HepG2 (cell line): ENCODE data around the gene SLC9A8. TPM values are rescaled to one million over a fixed set of nuclear protein-coding genes. Genes with fewer than 3 reads are reported as not detected.
A peak's percentile ranks its signal among the peaks of the same experiment; 100 is the strongest.

Source experiments
- ARNT2 ChIP-seq: sonication (generic); formaldehyde crosslinking; IDR thresholded peaks from 2 replicates; pipeline ENCODE4 v1.8.0; 2022; ENCODE audit warnings: mild to moderate bottlenecking, low read depth, missing genetic modification reagents, moderate library complexity
- RERE ChIP-seq: IDR thresholded peaks from 2 replicates; pipeline ENCODE4 v1.6.1; 2016; ENCODE audit warnings: low read depth, missing genetic modification reagents, missing compliant biosample characterization
- SALL1 ChIP-seq: sonication (generic); formaldehyde crosslinking; IDR thresholded peaks from 2 replicates; pipeline ENCODE4 v1.8.0; 2022; ENCODE audit warnings: mild to moderate bottlenecking, missing genetic modification reagents
- SOX13 ChIP-seq, 3 experiments: fragments of 450-650 bp in 1 of 3; sonication (generic) in 1 of 3; formaldehyde crosslinking in 1 of 3; IDR thresholded peaks in 2 of 3; conservative IDR thresholded peaks in 1 of 3; 2 replicates each; pipeline versions ENCODE4 v1.5.0 to v1.6.1; 2016 to 2020; ENCODE audit warnings: antibody characterized with exemption in 1 of 3, mild to moderate bottlenecking in 1 of 3, missing compliant biosample characterization in 1 of 3, missing genetic modification reagents in 1 of 3, moderate library complexity in 1 of 3
- SP140L ChIP-seq: sonication (generic); formaldehyde crosslinking; IDR thresholded peaks from 2 replicates; pipeline ENCODE4 v1.4.0; 2020; ENCODE audit warnings: missing genetic modification reagents, borderline replicate concordance
- ZBTB14 ChIP-seq: sonication (generic); formaldehyde crosslinking; IDR thresholded peaks from 2 replicates; pipeline ENCODE4 v1.4.0; 2020; ENCODE audit warnings: missing genetic modification reagents
- ZBTB25 ChIP-seq: IDR thresholded peaks from 2 replicates; pipeline ENCODE4 v1.6.1; 2018; ENCODE audit warnings: missing genetic modification reagents
- ZBTB7A ChIP-seq: sonication (generic); formaldehyde crosslinking; IDR thresholded peaks from 2 replicates; pipeline ENCODE4 v1.8.0; 2022; ENCODE audit warnings: mild to moderate bottlenecking, missing genetic modification reagents
- ZFP82 ChIP-seq: sonication (generic); formaldehyde crosslinking; IDR thresholded peaks from 2 replicates; pipeline ENCODE4 v1.5.1; 2020; ENCODE audit warnings: mild to moderate bottlenecking, missing genetic modification reagents, borderline replicate concordance
- ZNF639 ChIP-seq: conservative IDR thresholded peaks from 2 replicates; pipeline ENCODE4 v1.6.1; 2018; ENCODE audit warnings: missing genetic modification reagents
- polyA plus RNA-seq, 8 experiments: library from polyadenylated mRNA; depleted of rRNA in 3 of 8; stranded (reverse) in 7 of 8; unstranded in 1 of 8; fragments of >200 nt; fragmentation: Illumina TruSeq in 4 of 8; extraction: Trizol in 4 of 8; gene quantifications; 2 replicates each; pipeline versions ENCODE4 v1.2.1 to v1.2.3, GENCODE V29; 2011 to 2016; ENCODE audit warnings: low read depth in 4 of 8, missing spikeins in 1 of 8, mixed read lengths in 1 of 8; ENCODE audit not compliant: insufficient read depth in 1 of 8
- total RNA-seq, 5 experiments: library from RNA; depleted of rRNA; stranded (reverse); fragments of >200 nt; fragmentation: Illumina TruSeq; extraction: Trizol; gene quantifications; 2 replicates each; pipeline ENCODE4 v1.2.3, GENCODE V29; 2016; ENCODE audit warnings: low read depth in 1 of 5
- TF ChIP-seq, protein P1 (sequence below): sonication (generic); formaldehyde crosslinking; IDR thresholded peaks from 2 replicates; pipeline ENCODE4 v1.5.0; 2020; ENCODE audit warnings: mild to moderate bottlenecking, missing genetic modification reagents
- TF ChIP-seq, protein P2 (sequence below): sonication (generic); formaldehyde crosslinking; IDR thresholded peaks from 2 replicates; pipeline ENCODE4 v1.5.0; 2020; ENCODE audit warnings: missing genetic modification reagents, mild to moderate bottlenecking, borderline replicate concordance

The SLC9A8 gene
- total and polyA plus RNA-seq, 2 of the 13 experiments (the other 11 are each of a cell fraction or from before 2014, with no cell fraction given), result 4.1 to 7.4 TPM

- TF ChIP-seq RERE (CRISPR knock-in tag) (no peak), ARNT2 (CRISPR knock-in tag) (no peak), ZFP82 (CRISPR knock-in tag) (no peak), SOX13 (IDR thresholded peaks at IDR 0.05) (no peak), SOX13 (CRISPR knock-in tag; conservative IDR thresholded peaks at IDR 0.05 in 1 of 2, IDR thresholded peaks at IDR 0.05 in 1 of 2) (no peak), ZNF639 (CRISPR knock-in tag) (no peak), SALL1 (peak; percentile 31; the same call in 1 of the 2 replicates), ZBTB25 (CRISPR knock-in tag) (0 out of 2 replicates have a peak, but pooled peaks have one; percentile 7), SP140L (no peak), ZBTB14 (no peak), ZBTB7A (CRISPR knock-in tag) (no peak)
- TF ChIP-seq, protein P1, sequence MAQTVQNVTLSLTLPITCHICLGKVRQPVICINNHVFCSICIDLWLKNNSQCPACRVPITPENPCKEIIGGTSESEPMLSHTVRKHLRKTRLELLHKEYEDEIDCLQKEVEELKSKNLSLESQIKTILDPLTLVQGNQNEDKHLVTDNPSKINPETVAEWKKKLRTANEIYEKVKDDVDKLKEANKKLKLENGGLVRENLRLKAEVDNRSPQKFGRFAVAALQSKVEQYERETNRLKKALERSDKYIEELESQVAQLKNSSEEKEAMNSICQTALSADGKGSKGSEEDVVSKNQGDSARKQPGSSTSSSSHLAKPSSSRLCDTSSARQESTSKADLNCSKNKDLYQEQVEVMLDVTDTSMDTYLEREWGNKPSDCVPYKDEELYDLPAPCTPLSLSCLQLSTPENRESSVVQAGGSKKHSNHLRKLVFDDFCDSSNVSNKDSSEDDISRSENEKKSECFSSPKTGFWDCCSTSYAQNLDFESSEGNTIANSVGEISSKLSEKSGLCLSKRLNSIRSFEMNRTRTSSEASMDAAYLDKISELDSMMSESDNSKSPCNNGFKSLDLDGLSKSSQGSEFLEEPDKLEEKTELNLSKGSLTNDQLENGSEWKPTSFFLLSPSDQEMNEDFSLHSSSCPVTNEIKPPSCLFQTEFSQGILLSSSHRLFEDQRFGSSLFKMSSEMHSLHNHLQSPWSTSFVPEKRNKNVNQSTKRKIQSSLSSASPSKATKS (CRISPR knock-in tag), result no peak
- TF ChIP-seq, protein P2, sequence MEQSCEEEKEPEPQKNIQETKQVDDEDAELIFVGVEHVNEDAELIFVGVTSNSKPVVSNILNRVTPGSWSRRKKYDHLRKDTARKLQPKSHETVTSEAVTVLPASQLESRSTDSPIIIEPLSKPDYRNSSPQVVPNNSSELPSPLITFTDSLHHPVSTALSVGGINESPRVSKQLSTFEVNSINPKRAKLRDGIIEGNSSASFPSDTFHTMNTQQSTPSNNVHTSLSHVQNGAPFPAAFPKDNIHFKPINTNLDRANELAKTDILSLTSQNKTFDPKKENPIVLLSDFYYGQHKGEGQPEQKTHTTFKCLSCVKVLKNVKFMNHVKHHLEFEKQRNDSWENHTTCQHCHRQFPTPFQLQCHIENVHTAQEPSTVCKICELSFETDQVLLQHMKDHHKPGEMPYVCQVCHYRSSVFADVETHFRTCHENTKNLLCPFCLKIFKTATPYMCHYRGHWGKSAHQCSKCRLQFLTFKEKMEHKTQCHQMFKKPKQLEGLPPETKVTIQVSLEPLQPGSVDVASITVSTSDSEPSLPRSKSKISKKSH (CRISPR knock-in tag), result no peak
Measured at GRCh38 chr20:49935746-49936152, 123.1 kb downstream of the SLC9A8 start (continued).
